K562 (cell line): ENCODE results near the gene OR2V2. TPM values are rescaled to one million over a fixed set of nuclear protein-coding genes. Genes with fewer than 3 reads are reported as not detected.

Experiments
- ADNP ChIP-seq: fragments of 200-800 bp; sonication (Bioruptor generic); IDR thresholded peaks from 2 replicates; pipeline ENCODE4 v1.6.1; 2016; ENCODE audit warnings: missing genetic modification characterization, missing compliant biosample characterization
- ATF4 ChIP-seq: fragments of 450-650 bp; formaldehyde crosslinking; IDR thresholded peaks from 2 replicates; pipeline ENCODE4 v1.4.0; 2022; ENCODE audit warnings: mild to moderate bottlenecking, moderate library complexity
- BACH1 ChIP-seq: fragments of 200-800 bp; sonication (Bioruptor generic); IDR thresholded peaks from 2 replicates; pipeline ENCODE4 v1.6.1; 2016; ENCODE audit warnings: missing genetic modification characterization, missing compliant biosample characterization
- BRCA1 ChIP-seq, 2 experiments: fragments of 450-650 bp in 1 of 2; sonication (generic) in 1 of 2; formaldehyde crosslinking in 1 of 2; IDR thresholded peaks; 2 replicates each; pipeline versions ENCODE4 v1.5.0 to v1.6.1; 2017 to 2020; ENCODE audit warnings: mild to moderate bottlenecking in 1 of 2, missing genetic modification reagents in 1 of 2
- CAMTA2 ChIP-seq: fragments of 250-450 bp; sonication (Bioruptor Pico); conservative IDR thresholded peaks from 2 replicates; pipeline ENCODE4 v1.5.1; 2022
- CTBP1 ChIP-seq: fragments of 450-650 bp; IDR thresholded peaks from 2 replicates; pipeline ENCODE4 v1.6.1; 2016; ENCODE audit warnings: borderline replicate concordance
- DMBX1 ChIP-seq: fragments of 250-450 bp; sonication (Bioruptor Pico); IDR thresholded peaks from 2 replicates; pipeline ENCODE4 v1.8.0; 2022; ENCODE audit warnings: inconsistent platforms, mild to moderate bottlenecking, moderate library complexity, borderline replicate concordance
- EGR1 ChIP-seq: fragments of 450-650 bp; conservative IDR thresholded peaks from 2 replicates; pipeline ENCODE4 v1.6.1; 2017; ENCODE audit warnings: mild to moderate bottlenecking
- ID3 ChIP-seq, 2 experiments: fragments of 250-450 bp in 1 of 2; fragments of 450-650 bp in 1 of 2; sonication (Bioruptor Pico) in 1 of 2; IDR thresholded peaks; 2 replicates each; pipeline versions ENCODE4 v1.6.1 to v1.8.0; 2016 to 2021; ENCODE audit warnings: mild to moderate bottlenecking in 2 of 2, moderate library complexity in 2 of 2, missing compliant biosample characterization in 1 of 2, missing genetic modification characterization in 1 of 2
- IRF2 ChIP-seq: sonication (generic); formaldehyde crosslinking; IDR thresholded peaks from 2 replicates; pipeline ENCODE4 v1.8.1; 2022; ENCODE audit warnings: mild to moderate bottlenecking, missing genetic modification reagents
- LARP7 ChIP-seq: fragments of 450-650 bp; IDR thresholded peaks from 2 replicates; pipeline ENCODE4 v1.6.1; 2016
- MAX ChIP-seq: sonication (generic); formaldehyde crosslinking; IDR thresholded peaks from 2 replicates; pipeline ENCODE4 v1.9.0; 2022; ENCODE audit warnings: mild to moderate bottlenecking, missing genetic modification reagents
- NR1H2 ChIP-seq: sonication (generic); formaldehyde crosslinking; IDR thresholded peaks from 2 replicates; pipeline ENCODE4 v1.4.0; 2020; ENCODE audit warnings: mild to moderate bottlenecking, missing genetic modification reagents
- OTX1 ChIP-seq: fragments of 450-650 bp; formaldehyde crosslinking; IDR thresholded peaks from 2 replicates; pipeline ENCODE4 v1.4.0; 2022; ENCODE audit warnings: mild to moderate bottlenecking
- TAF1 ChIP-seq: IDR thresholded peaks from 2 replicates; pipeline ENCODE4 v1.6.1; 2011; ENCODE audit warnings: mild to moderate bottlenecking, low read length, moderate library complexity; ENCODE audit not compliant: insufficient read depth, control insufficient read depth, severe bottlenecking; ENCODE audit errors: extremely low read depth
- USF2 ChIP-seq: sonication (generic); formaldehyde crosslinking; IDR thresholded peaks from 2 replicates; pipeline ENCODE4 v1.5.0; 2020; ENCODE audit warnings: missing genetic modification reagents
- WHSC1 ChIP-seq: IDR thresholded peaks from one replicate; pipeline ENCODE4 v1.6.1; 2012; ENCODE audit warnings: low read length, control low read depth, inconsistent platforms
- ZBTB17 ChIP-seq: fragments of 450-650 bp; formaldehyde crosslinking; IDR thresholded peaks from 2 replicates; pipeline ENCODE4 v1.4.0; 2020; ENCODE audit warnings: mild to moderate bottlenecking
- ZBTB43 ChIP-seq: sonication (generic); formaldehyde crosslinking; IDR thresholded peaks from 2 replicates; pipeline ENCODE4 v1.8.0; 2023; ENCODE audit warnings: mild to moderate bottlenecking, missing genetic modification reagents
- ZBTB7A ChIP-seq: IDR thresholded peaks from 2 replicates; pipeline ENCODE4 v1.6.1; 2011; ENCODE audit warnings: low read depth, mild to moderate bottlenecking, low read length, moderate library complexity, borderline replicate concordance; ENCODE audit not compliant: control insufficient read depth
- ZNF184 ChIP-seq: sonication (generic); formaldehyde crosslinking; IDR thresholded peaks from 2 replicates; pipeline ENCODE4 v1.5.0; 2020; ENCODE audit warnings: missing genetic modification reagents
- ZNF274 ChIP-seq: IDR thresholded peaks from 2 replicates; pipeline ENCODE4 v1.6.1; 2011; ENCODE audit warnings: low read depth, mild to moderate bottlenecking, low read length, moderate library complexity, borderline replicate concordance
- ZNF384 ChIP-seq: IDR thresholded peaks from 2 replicates; pipeline ENCODE4 v1.6.1; 2012; ENCODE audit warnings: low read depth, low read length, improper control_type of control experiment
- ZNF408 ChIP-seq: fragments of 250-450 bp; sonication (Bioruptor Pico); IDR thresholded peaks from 2 replicates; pipeline ENCODE4 v1.4.0; 2020; ENCODE audit warnings: low read depth, mild to moderate bottlenecking, moderate library complexity
- ZNF444 ChIP-seq: fragments of 250-450 bp; sonication (Bioruptor Pico); IDR thresholded peaks from 2 replicates; pipeline ENCODE4 v1.4.0; 2020; ENCODE audit warnings: mild to moderate bottlenecking, moderate library complexity
- ZNF584 ChIP-seq: fragments of 200-800 bp; sonication (Bioruptor generic); IDR thresholded peaks from 2 replicates; pipeline ENCODE4 v1.6.1; 2016; ENCODE audit warnings: low read depth, mild to moderate bottlenecking, missing genetic modification characterization, missing compliant biosample characterization
- polyA plus RNA-seq, 8 experiments: library from polyadenylated mRNA; depleted of rRNA in 4 of 8; stranded (reverse) in 5 of 8; unstranded in 3 of 8; fragments of >200 nt; fragmentation: Nextera tagmentation in 2 of 8; fragmentation: Illumina TruSeq in 1 of 8; extraction: Ambion mirVana in 2 of 8; extraction: Trizol in 1 of 8; gene quantifications; 2 replicates each; pipeline versions ENCODE4 v1.2.1 to v1.2.3, GENCODE V29; 2011 to 2014; ENCODE audit warnings: inconsistent platforms in 1 of 8, missing spikeins in 1 of 8
- total RNA-seq, 7 experiments: library from RNA; depleted of rRNA in 6 of 7; stranded (reverse); fragments of >200 nt in 6 of 7; fragmentation: Illumina TruSeq in 2 of 7; extraction: Trizol in 2 of 7; gene quantifications; 2 replicates each; pipeline versions ENCODE4 v1.2.1 to v1.2.3, GENCODE V29; 2011 to 2021; ENCODE audit warnings: low replicate concordance in 1 of 7

OR2V2 gene
- total and polyA plus RNA-seq, 9 of the 15 experiments (the other 6 are each of a cell fraction or from before 2014, with no cell fraction given): 0.01 TPM; not detected in 8

- no peak for TF ChIP-seq USF2 (CRISPR knock-in tag)
- no peak for TF ChIP-seq ZBTB43 (CRISPR knock-in tag)
- 0 out of 2 replicates have a peak, but pooled peaks have one; percentile 23 for TF ChIP-seq BACH1 (tag)
- TF ChIP-seq CAMTA2 (CRISPR knock-in tag): no peak
- peak; percentile 73 for TF ChIP-seq OTX1
- TF ChIP-seq TAF1: peak; percentile 26
- TF ChIP-seq DMBX1 (CRISPR knock-in tag): 0 out of 2 replicates have a peak, but pooled peaks have one; percentile 37
- no peak for TF ChIP-seq LARP7
- no peak for TF ChIP-seq ATF4 (CRISPR knock-in tag)
- no peak for TF ChIP-seq ZNF384
- peak; percentile 34; the same call in 1 of the 2 replicates for TF ChIP-seq CTBP1
- no peak for TF ChIP-seq BRCA1 (IDR thresholded peaks at IDR 0.05)
- TF ChIP-seq BRCA1 (CRISPR knock-in tag; IDR thresholded peaks at IDR 0.05): no peak
- TF ChIP-seq ID3 (CRISPR knock-in tag; IDR thresholded peaks at IDR 0.05): no peak
- peak; percentile 48; the same call in 1 of the 2 replicates for TF ChIP-seq ID3 (tag; IDR thresholded peaks at IDR 0.05)
- TF ChIP-seq ZBTB7A: peak; percentile 35; the same call in 1 of the 2 replicates
- TF ChIP-seq NR1H2: no peak
- peak; percentile 72 for TF ChIP-seq EGR1
- TF ChIP-seq ZNF584 (CRISPR knock-in tag): no peak
- TF ChIP-seq ZBTB17 (CRISPR knock-in tag): no peak
- TF ChIP-seq ZNF274: no peak
- TF ChIP-seq ZNF184 (CRISPR knock-in tag): no peak
- TF ChIP-seq WHSC1: no peak
- no peak for TF ChIP-seq ZNF444 (CRISPR knock-in tag)
- TF ChIP-seq MAX: peak; percentile 58
- TF ChIP-seq IRF2 (CRISPR knock-in tag): no peak
- TF ChIP-seq ZNF408 (CRISPR knock-in tag): no peak
- no peak for TF ChIP-seq ADNP
Measured at GRCh38 chr5:181160152-181160754, 12.9 kb downstream of the OR2V2 start (continued).
